WTC11 (cell line): Measurements from ENCODE around the gene UBE2S. TPM values are rescaled to one million over a fixed set of nuclear protein-coding genes. Genes with fewer than 3 reads are reported as not detected.

Experiments used
- ATAC-seq: fragments of 200-7000 bp; cut with Tn5 transposase; 2 replicates; pipeline ENCODE4 v1.10.0; 2021; ENCODE audit warnings: mild to moderate bottlenecking, moderate library complexity
- CTCF ChIA-PET: fragments of 300-600 bp; sonication (Branson Sonifier 250); formaldehyde crosslinking; loops from one replicate; lab custom pipeline; 2021; ENCODE audit warnings: antibody characterized with exemption; lab: Charles Lee
- POLR2A ChIA-PET: fragments of 350-600 bp; sonication (Branson Sonifier 250); formaldehyde crosslinking; loops from one replicate; lab custom pipeline; 2021; ENCODE audit warnings: antibody characterized with exemption; lab: Charles Lee
- DNase-seq: peaks from one replicate; pipeline ENCODE4 v3.0.0; 2021; ENCODE audit warnings: low spot score
- H3K27ac Mint-ChIP-seq: 2 replicates; pipeline ENCODE4 v1.8.0; 2021; ENCODE audit warnings: mixed read lengths
- H3K27me3 Mint-ChIP-seq: 2 replicates; pipeline ENCODE4 v1.8.0; 2021; ENCODE audit warnings: low read depth, mild to moderate bottlenecking, moderate library complexity, mixed read lengths
- H3K36me3 Mint-ChIP-seq: 2 replicates; pipeline ENCODE4 v1.8.0; 2021; ENCODE audit warnings: mixed read lengths
- H3K4me1 Mint-ChIP-seq: 2 replicates; pipeline ENCODE4 v1.8.0; 2022; ENCODE audit warnings: mixed read lengths
- H3K4me3 Mint-ChIP-seq: 2 replicates; pipeline ENCODE4 v1.8.0; 2021; ENCODE audit warnings: mild to moderate bottlenecking, moderate library complexity, mixed read lengths
- H3K9me3 Mint-ChIP-seq: 2 replicates; pipeline ENCODE4 v1.8.0; 2021; ENCODE audit warnings: mixed read lengths
- CBFB ChIP-seq: sonication (generic); formaldehyde crosslinking; IDR thresholded peaks from 2 replicates; pipeline ENCODE4 v1.8.1; 2022; ENCODE audit warnings: mild to moderate bottlenecking, low read depth, missing genetic modification reagents
- ETV6 ChIP-seq: sonication (generic); formaldehyde crosslinking; IDR thresholded peaks from 2 replicates; pipeline ENCODE4 v1.8.1; 2022; ENCODE audit warnings: mild to moderate bottlenecking, missing genetic modification reagents
- FOXP4 ChIP-seq: sonication (generic); formaldehyde crosslinking; IDR thresholded peaks from 2 replicates; pipeline ENCODE4 v1.8.0; 2022; ENCODE audit warnings: mild to moderate bottlenecking, missing genetic modification reagents
- GRHL2 ChIP-seq: fragments of 250-450 bp; sonication (Bioruptor Pico); IDR thresholded peaks from 2 replicates; pipeline ENCODE4 v1.8.0; 2022; ENCODE audit warnings: mild to moderate bottlenecking, moderate library complexity; ENCODE audit not compliant: insufficient replicate concordance, severe bottlenecking
- MAX ChIP-seq: sonication (generic); formaldehyde crosslinking; IDR thresholded peaks from 2 replicates; pipeline ENCODE4 v1.8.0; 2022; ENCODE audit warnings: mild to moderate bottlenecking, missing genetic modification reagents
- NFYB ChIP-seq: sonication (generic); formaldehyde crosslinking; conservative IDR thresholded peaks from 2 replicates; pipeline ENCODE4 v1.8.0; 2022; ENCODE audit warnings: low read depth, missing genetic modification reagents
- OVOL2 ChIP-seq: fragments of 250-450 bp; sonication (Bioruptor Pico); IDR thresholded peaks from 2 replicates; pipeline ENCODE4 v1.9.0; 2021; ENCODE audit warnings: mild to moderate bottlenecking, borderline replicate concordance
- PRDM15 ChIP-seq: sonication (generic); formaldehyde crosslinking; IDR thresholded peaks from 2 replicates; pipeline ENCODE4 v1.8.0; 2022; ENCODE audit warnings: missing genetic modification reagents
- PRRX2 ChIP-seq: fragments of 250-450 bp; sonication (Bioruptor Pico); IDR thresholded peaks from 2 replicates; pipeline ENCODE4 v1.8.0; 2021; ENCODE audit warnings: mild to moderate bottlenecking
- SOX15 ChIP-seq: fragments of 250-450 bp; sonication (Bioruptor Pico); IDR thresholded peaks from 2 replicates; pipeline ENCODE4 v1.9.0; 2021; ENCODE audit warnings: mild to moderate bottlenecking
- SP1 ChIP-seq: sonication (generic); formaldehyde crosslinking; conservative IDR thresholded peaks from 2 replicates; pipeline ENCODE4 v1.8.1; 2022; ENCODE audit warnings: missing genetic modification reagents
- STAT6 ChIP-seq: sonication (generic); formaldehyde crosslinking; conservative IDR thresholded peaks from 2 replicates; pipeline ENCODE4 v1.8.1; 2023; ENCODE audit warnings: mild to moderate bottlenecking, low read depth, missing genetic modification reagents, moderate library complexity
- USF1 ChIP-seq: sonication (generic); formaldehyde crosslinking; IDR thresholded peaks from 2 replicates; pipeline ENCODE4 v1.8.0; 2022; ENCODE audit warnings: mild to moderate bottlenecking, missing genetic modification reagents
- ZNF121 ChIP-seq: sonication (generic); formaldehyde crosslinking; IDR thresholded peaks from 2 replicates; pipeline ENCODE4 v1.8.0; 2023; ENCODE audit warnings: missing genetic modification reagents
- total RNA-seq: library from RNA; stranded (reverse); gene quantifications from 3 replicates; pipeline ENCODE4 v1.2.3, GENCODE V29; 2021

Gene UBE2S
- total RNA-seq, 1 experiment from 2014 or later = 442 TPM

GRCh38 chr19:55379174-55379573 lies 28.4 kb downstream of the UBE2S start (continued):
- TF ChIP-seq USF1 (CRISPR knock-in tag) (no peak), NFYB (CRISPR knock-in tag) (no peak), STAT6 (no peak), CBFB (no peak), PRRX2 (CRISPR knock-in tag) (no peak), OVOL2 (CRISPR knock-in tag) (no peak)

GRCh38 chr19:55377356-55378131 lies 30.0 kb downstream of the UBE2S start:
- peaks cover 41% of the 10 kb centered on the region for H3K4me1 Mint-ChIP-seq
- H3K27ac Mint-ChIP-seq = no peak overlapping the region
- CTCF ChIA-PET = interaction anchor here (1.5 kb wide), 1 partner anchor 38 kb away, joined by 3 read pairs; the partner anchor contains the start of gene KMT5C
- DNase-seq (peak; percentile 59), ATAC-seq (peak; percentile 29)
- H3K27me3 Mint-ChIP-seq = peaks cover 59% of the 10 kb centered on the region
- TF ChIP-seq GRHL2 (no peak), ZNF121 (CRISPR knock-in tag) (peak; percentile 7; the same call in 1 of the 2 replicates), PRDM15 (CRISPR knock-in tag) (peak; percentile 32; the same call in 1 of the 2 replicates), SP1 (CRISPR knock-in tag) (0 out of 2 replicates have a peak, but pooled peaks have one; percentile 15), SOX15 (CRISPR knock-in tag) (no peak), ETV6 (CRISPR knock-in tag) (0 out of 2 replicates have a peak, but pooled peaks have one; percentile 13), FOXP4 (CRISPR knock-in tag) (0 out of 2 replicates have a peak, but pooled peaks have one; percentile 46), MAX (CRISPR knock-in tag) (peak; percentile 56; the same call in 1 of the 2 replicates)
- H3K9me3 Mint-ChIP-seq = no peaks in the 10 kb centered on the region
- POLR2A ChIA-PET = no interaction called here
- H3K36me3 Mint-ChIP-seq = no peaks in the 10 kb centered on the region
- H3K4me3 Mint-ChIP-seq = peak overlapping the region; percentile 62
